Stomach (tissue), 4 donors: Measurements from ENCODE around the gene TNNI3.

ENCODE experiments used
- EP300 ChIP-seq: sonication (generic); formaldehyde crosslinking; IDR thresholded peaks from one replicate; pipeline ENCODE4 v1.6.1; 2017; ENCODE audit warnings: antibody characterized with exemption
- POLR2A ChIP-seq, 4 donors: fragments of 450-650 bp; IDR thresholded peaks; one replicate each; pipeline ENCODE4 v1.6.1; 2016; ENCODE audit warnings: antibody characterized with exemption in 4 of 4, control low read depth in 2 of 4, mild to moderate bottlenecking in 1 of 4, moderate library complexity in 1 of 4
- TF ChIP-seq, protein P1 (sequence below), 7 experiments: fragments of 450-650 bp in 4 of 7; fragments of 200-600 bp in 3 of 7; sonication (generic) in 3 of 7; IDR thresholded peaks; one replicate each; pipeline ENCODE4 v1.5.1; 2016 to 2019; ENCODE audit warnings: antibody characterized with exemption in 7 of 7, control low read depth in 2 of 7, mild to moderate bottlenecking in 1 of 7

DNA sequence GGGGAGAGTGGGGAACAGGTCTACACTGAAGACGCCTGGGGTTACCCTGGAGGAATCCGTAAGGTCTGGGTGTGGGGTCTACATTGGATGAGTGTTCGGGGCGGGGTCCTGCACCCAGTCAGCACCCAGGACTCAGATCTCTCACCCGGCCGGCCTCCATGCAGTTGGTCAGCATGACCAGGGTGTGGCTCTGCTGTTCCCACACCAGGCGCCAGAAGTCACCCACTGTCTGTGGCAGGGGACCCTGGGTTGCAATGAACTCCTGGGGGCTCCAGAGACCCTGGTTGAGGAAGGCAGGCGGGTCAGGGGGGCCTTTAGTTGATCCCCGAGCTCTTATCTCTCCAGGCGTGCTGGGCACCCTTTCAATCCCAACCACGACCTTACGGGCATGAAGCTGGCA, 28.5 kb upstream of the TNNI3 start:
- TF ChIP-seq, protein P1, sequence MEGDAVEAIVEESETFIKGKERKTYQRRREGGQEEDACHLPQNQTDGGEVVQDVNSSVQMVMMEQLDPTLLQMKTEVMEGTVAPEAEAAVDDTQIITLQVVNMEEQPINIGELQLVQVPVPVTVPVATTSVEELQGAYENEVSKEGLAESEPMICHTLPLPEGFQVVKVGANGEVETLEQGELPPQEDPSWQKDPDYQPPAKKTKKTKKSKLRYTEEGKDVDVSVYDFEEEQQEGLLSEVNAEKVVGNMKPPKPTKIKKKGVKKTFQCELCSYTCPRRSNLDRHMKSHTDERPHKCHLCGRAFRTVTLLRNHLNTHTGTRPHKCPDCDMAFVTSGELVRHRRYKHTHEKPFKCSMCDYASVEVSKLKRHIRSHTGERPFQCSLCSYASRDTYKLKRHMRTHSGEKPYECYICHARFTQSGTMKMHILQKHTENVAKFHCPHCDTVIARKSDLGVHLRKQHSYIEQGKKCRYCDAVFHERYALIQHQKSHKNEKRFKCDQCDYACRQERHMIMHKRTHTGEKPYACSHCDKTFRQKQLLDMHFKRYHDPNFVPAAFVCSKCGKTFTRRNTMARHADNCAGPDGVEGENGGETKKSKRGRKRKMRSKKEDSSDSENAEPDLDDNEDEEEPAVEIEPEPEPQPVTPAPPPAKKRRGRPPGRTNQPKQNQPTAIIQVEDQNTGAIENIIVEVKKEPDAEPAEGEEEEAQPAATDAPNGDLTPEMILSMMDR (IDR thresholded peaks at IDR 0.05), result no peak
- no peak for TF ChIP-seq POLR2A (IDR thresholded peaks at IDR 0.05)
- TF ChIP-seq EP300, result no peak
